GM12878 (cell line): ENCODE data around the gene OR13J1. TPM values are rescaled to one million over a fixed set of nuclear protein-coding genes. Genes with fewer than 3 reads are reported as not detected.

Experiments used
- ATAC-seq: fragments of 200-7000 bp; cut with Tn5 transposase; 3 replicates; pipeline ENCODE4 v1.9.1; 2020; ENCODE audit warnings: mild to moderate bottlenecking, moderate library complexity
- BruUV-seq: library from RNA; stranded (reverse); fragments of 400-500 nt; replicated peaks from 2 replicates; lab custom pipeline; 2021; lab: Mats Ljungman, UMichigan
- CTCF ChIA-PET: fragments of 300-600 bp; sonication (Branson Sonifier 250); formaldehyde crosslinking; extraction: SDS; loops from one replicate; lab custom pipeline; 2021; ENCODE audit warnings: inconsistent platforms; lab: Yijun Ruan, JAX
- POLR2A ChIA-PET: fragments of 350-600 bp; formaldehyde crosslinking; extraction: SDS; loops from one replicate; lab custom pipeline; 2021; ENCODE audit warnings: inconsistent platforms; lab: Charles Lee
- RAD21 ChIA-PET: fragments of 300-600 bp; sonication (Branson Sonifier 250); formaldehyde crosslinking; loops from one replicate; lab custom pipeline; 2023; ENCODE audit warnings: antibody characterized with exemption; ENCODE audit not compliant: unreplicated experiment; lab: Charles Lee
- SMC1A ChIA-PET: fragments of 300-600 bp; sonication (Branson Sonifier 250); formaldehyde crosslinking; loops from one replicate; lab custom pipeline; 2023; ENCODE audit not compliant: unreplicated experiment, uncharacterized antibody; lab: Charles Lee
- DNase-seq: peaks from one replicate; pipeline ENCODE4 v3.0.0-alpha.2; 2011; ENCODE audit warnings: low read depth, low spot score
- FAIRE-seq: peaks from 3 replicates; lab custom pipeline; 2011; peaks lifted over from hg19 to GRCh38; lab: Jason Lieb, UNC
- H2AFZ ChIP-seq: 2 replicates; pipeline ENCODE4 v1.6.0; 2011; ENCODE audit warnings: low read depth, low read length, control low read depth; ENCODE audit not compliant: control insufficient read depth
- H3K27ac ChIP-seq: 2 replicates; pipeline ENCODE4 v1.5.1; 2011; ENCODE audit warnings: control low read depth; ENCODE audit not compliant: control insufficient read depth, insufficient read depth
- H3K27me3 ChIP-seq, 2 experiments: replicated peaks in 1 of 2; 2 replicates each; pipeline versions ENCODE4 v1.6.0 to v1.6.1; 2011; ENCODE audit warnings: low read length in 1 of 2; ENCODE audit not compliant: control insufficient read depth in 2 of 2, insufficient read depth in 2 of 2
- H3K36me3 ChIP-seq, 2 experiments: 2 replicates each; pipeline ENCODE4 v1.5.1; 2011; ENCODE audit warnings: low read length in 1 of 2; ENCODE audit not compliant: control insufficient read depth in 2 of 2, insufficient read depth in 2 of 2
- H3K4me1 ChIP-seq: 2 replicates; pipeline ENCODE4 v1.6.1; 2011; ENCODE audit warnings: mild to moderate bottlenecking, low read length, moderate library complexity, mixed read lengths; ENCODE audit not compliant: control insufficient read depth, insufficient read depth
- H3K4me2 ChIP-seq: 2 replicates; pipeline ENCODE4 v1.6.0; 2011; ENCODE audit warnings: control low read depth; ENCODE audit not compliant: control insufficient read depth, insufficient read depth
- H3K4me3 ChIP-seq: fragments of 200-600 bp; sonication (generic); 2 replicates; pipeline ENCODE4 v1.5.1; 2016
- H3K79me2 ChIP-seq: 2 replicates; pipeline ENCODE4 v1.6.0; 2011; ENCODE audit warnings: low read length; ENCODE audit not compliant: control insufficient read depth, insufficient read depth
- H3K9ac ChIP-seq: 2 replicates; pipeline ENCODE4 v1.8.0; 2011; ENCODE audit warnings: low read length, control low read depth, mixed read lengths; ENCODE audit not compliant: control insufficient read depth, insufficient read depth
- H3K9me3 ChIP-seq: replicated peaks from 3 replicates; pipeline ENCODE4 v1.5.1; 2011; ENCODE audit warnings: mild to moderate bottlenecking, low read length; ENCODE audit not compliant: control insufficient read depth, insufficient read depth
- H4K20me1 ChIP-seq: 2 replicates; pipeline ENCODE4 v1.6.0; 2011; ENCODE audit not compliant: control insufficient read depth, insufficient read depth
- BHLHE40 ChIP-seq, 2 experiments: fragments of 450-650 bp in 1 of 2; IDR thresholded peaks; 2 replicates each; pipeline ENCODE4 v1.6.1; 2011 to 2017; ENCODE audit warnings: low read depth in 2 of 2, borderline replicate concordance in 1 of 2, improper control_type of control experiment in 1 of 2, low read length in 1 of 2, mild to moderate bottlenecking in 1 of 2
- IKZF2 ChIP-seq, 2 experiments: fragments of 450-650 bp; IDR thresholded peaks; 2 replicates each; pipeline ENCODE4 v1.6.1; 2017; ENCODE audit warnings: mild to moderate bottlenecking in 2 of 2, moderate library complexity in 2 of 2
- IRF5 ChIP-seq: fragments of 450-650 bp; IDR thresholded peaks from 2 replicates; pipeline ENCODE4 v1.6.1; 2017; ENCODE audit warnings: borderline replicate concordance
- NBN ChIP-seq: fragments of 450-650 bp; IDR thresholded peaks from 2 replicates; pipeline ENCODE4 v1.6.1; 2016
- PML ChIP-seq: IDR thresholded peaks from 2 replicates; pipeline ENCODE4 v1.6.1; 2012; ENCODE audit warnings: low read length, inconsistent platforms
- RB1 ChIP-seq: fragments of 450-650 bp; formaldehyde crosslinking; IDR thresholded peaks from 2 replicates; pipeline ENCODE4 v1.6.1; 2017; ENCODE audit warnings: mild to moderate bottlenecking, borderline replicate concordance
- RCOR1 ChIP-seq: conservative IDR thresholded peaks from 2 replicates; pipeline ENCODE4 v1.6.1; 2012; ENCODE audit warnings: low read depth, low read length, improper control_type of control experiment
- WRNIP1 ChIP-seq: IDR thresholded peaks from 2 replicates; pipeline ENCODE4 v1.6.1; 2011; ENCODE audit warnings: low read depth, low read length, improper control_type of control experiment, borderline replicate concordance
- YY1 ChIP-seq: IDR thresholded peaks from 2 replicates; pipeline ENCODE4 v1.6.1; 2011; ENCODE audit warnings: low read depth, mild to moderate bottlenecking, low read length
- ZNF687 ChIP-seq: fragments of 450-650 bp; IDR thresholded peaks from 2 replicates; pipeline ENCODE4 v1.6.1; 2017; ENCODE audit warnings: mild to moderate bottlenecking, moderate library complexity
- WGBS: methylation state at CpG from one replicate; pipeline ENCODE4 v1.1.6; 2016; ENCODE audit warnings: low lambda C conversion rate; ENCODE audit not compliant: insufficient replicate concordance, insufficient coverage; ENCODE audit errors: missing lambda C conversion rate; 5-methylcytosine and 5-hydroxymethylcytosine counted together
- in situ Hi-C: fragments of 300-500 bp; cut with MboI; formaldehyde crosslinking; loops from 9 replicates; pipeline ENCODE4 v1.14.3; 2018; ENCODE audit warnings: mixed read lengths
- intact Hi-C: fragments of 100-400 bp; cut with micrococcal nuclease; formaldehyde crosslinking; loops from one replicate; pipeline ENCODE4 v1.14.2; 2022; ENCODE audit not compliant: unreplicated experiment
- polyA plus RNA-seq, 11 experiments: library from polyadenylated mRNA; depleted of rRNA in 4 of 11; unstranded in 6 of 11; stranded (reverse) in 5 of 11; fragments of >200 nt; fragmentation: Nextera tagmentation in 4 of 11; fragmentation: Illumina TruSeq in 1 of 11; extraction: Ambion mirVana in 4 of 11; extraction: Trizol in 1 of 11; gene quantifications; 1 replicate in 1 of 11; 2 replicates in 10 of 11; pipeline versions ENCODE4 v1.2.1 to v1.2.3, GENCODE V29; 2011 to 2016; ENCODE audit warnings: inconsistent platforms in 2 of 11, missing spikeins in 2 of 11, low read depth in 1 of 11
- total RNA-seq, 4 experiments: library from RNA; depleted of rRNA in 3 of 4; stranded (reverse); fragments of >200 nt in 3 of 4; fragmentation: Illumina TruSeq in 1 of 4; extraction: Trizol in 1 of 4; gene quantifications; 2 replicates each; pipeline versions ENCODE4 v1.2.1 to v1.2.3, GENCODE V29; 2013 to 2021
- TF ChIP-seq, protein P1 (sequence below): fragments of 450-650 bp; IDR thresholded peaks from 2 replicates; pipeline ENCODE4 v1.6.1; 2016; ENCODE audit warnings: mild to moderate bottlenecking
- TF ChIP-seq, protein P2 (sequence below): fragments of 450-650 bp; formaldehyde crosslinking; IDR thresholded peaks from 2 replicates; pipeline ENCODE4 v1.4.0; 2022; ENCODE audit warnings: mild to moderate bottlenecking, moderate library complexity

OR13J1 gene
- total and polyA plus RNA-seq, 10 of the 15 experiments (the other 5 are each of a cell fraction or from before 2014, with no cell fraction given) = not detected

- in situ Hi-C loops = no loop called here
- no peak overlapping the region for H3K9ac ChIP-seq
- H3K27me3 ChIP-seq = no peaks in the 10 kb centered on the region; a peak in 1 of 4 replicates
- H3K9me3 ChIP-seq = peaks cover 2% of the 10 kb centered on the region; the same call in 2 of the 3 replicates
- no peak overlapping the region for H2AFZ ChIP-seq
- ChIA-PET SMC1A (no interaction called here), POLR2A (no interaction called here), RAD21 (no interaction called here), CTCF (no interaction called here)
- no peak for ATAC-seq
- no peaks in the 10 kb centered on the region for H3K4me1 ChIP-seq
- H3K79me2 ChIP-seq = no peaks in the 10 kb centered on the region
- no peaks in the 10 kb centered on the region for H4K20me1 ChIP-seq
- no peak overlapping the region for H3K27ac ChIP-seq
- H3K4me3 ChIP-seq = no peak overlapping the region
- no peak for FAIRE-seq
- 63% methylated on average over 4 of the region's 4 CpGs for WGBS
- H3K4me2 ChIP-seq = no peak overlapping the region
- no peak for DNase-seq
- no TSS peak for BruUV-seq
- intact Hi-C loops = no loop called here
- no peaks in the 10 kb centered on the region for H3K36me3 ChIP-seq
- TF ChIP-seq, protein P1, sequence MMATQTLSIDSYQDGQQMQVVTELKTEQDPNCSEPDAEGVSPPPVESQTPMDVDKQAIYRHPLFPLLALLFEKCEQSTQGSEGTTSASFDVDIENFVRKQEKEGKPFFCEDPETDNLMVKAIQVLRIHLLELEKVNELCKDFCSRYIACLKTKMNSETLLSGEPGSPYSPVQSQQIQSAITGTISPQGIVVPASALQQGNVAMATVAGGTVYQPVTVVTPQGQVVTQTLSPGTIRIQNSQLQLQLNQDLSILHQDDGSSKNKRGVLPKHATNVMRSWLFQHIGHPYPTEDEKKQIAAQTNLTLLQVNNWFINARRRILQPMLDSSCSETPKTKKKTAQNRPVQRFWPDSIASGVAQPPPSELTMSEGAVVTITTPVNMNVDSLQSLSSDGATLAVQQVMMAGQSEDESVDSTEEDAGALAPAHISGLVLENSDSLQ = no peak
- TF ChIP-seq IRF5 (no peak), WRNIP1 (no peak), PML (no peak), ZNF687 (no peak), NBN (no peak), IKZF2 (IDR thresholded peaks at IDR 0.05) (no peak), RB1 (no peak), RCOR1 (no peak), YY1 (no peak), BHLHE40 (IDR thresholded peaks at IDR 0.05; ENCODE audit: borderline replicate concordance in 1 of 2, low read depth in 2 of 2, low read length in 1 of 2) (no peak)
- TF ChIP-seq, protein P2, sequence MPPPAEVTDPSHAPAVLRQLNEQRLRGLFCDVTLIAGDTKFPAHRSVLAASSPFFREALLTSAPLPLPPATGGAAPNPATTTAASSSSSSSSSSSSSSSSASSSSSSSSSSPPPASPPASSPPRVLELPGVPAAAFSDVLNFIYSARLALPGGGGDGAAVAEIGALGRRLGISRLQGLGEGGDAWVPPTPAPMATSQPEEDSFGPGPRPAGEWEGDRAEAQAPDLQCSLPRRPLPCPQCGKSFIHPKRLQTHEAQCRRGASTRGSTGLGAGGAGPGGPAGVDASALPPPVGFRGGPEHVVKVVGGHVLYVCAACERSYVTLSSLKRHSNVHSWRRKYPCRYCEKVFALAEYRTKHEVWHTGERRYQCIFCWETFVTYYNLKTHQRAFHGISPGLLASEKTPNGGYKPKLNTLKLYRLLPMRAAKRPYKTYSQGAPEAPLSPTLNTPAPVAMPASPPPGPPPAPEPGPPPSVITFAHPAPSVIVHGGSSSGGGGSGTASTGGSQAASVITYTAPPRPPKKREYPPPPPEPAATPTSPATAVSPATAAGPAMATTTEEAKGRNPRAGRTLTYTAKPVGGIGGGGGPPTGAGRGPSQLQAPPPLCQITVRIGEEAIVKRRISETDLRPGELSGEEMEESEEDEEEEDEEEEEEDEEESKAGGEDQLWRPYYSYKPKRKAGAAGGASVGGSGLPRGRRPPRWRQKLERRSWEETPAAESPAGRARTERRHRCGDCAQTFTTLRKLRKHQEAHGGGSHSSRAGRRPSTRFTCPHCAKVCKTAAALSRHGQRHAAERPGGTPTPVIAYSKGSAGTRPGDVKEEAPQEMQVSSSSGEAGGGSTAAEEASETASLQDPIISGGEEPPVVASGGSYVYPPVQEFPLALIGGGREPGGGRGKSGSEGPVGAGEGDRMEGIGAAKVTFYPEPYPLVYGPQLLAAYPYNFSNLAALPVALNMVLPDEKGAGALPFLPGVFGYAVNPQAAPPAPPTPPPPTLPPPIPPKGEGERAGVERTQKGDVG (CRISPR knock-in tag) = no peak
These were observed 47.1 kb upstream of the OR13J1 start for GRCh38 chr9:35917261-35917660.
